Epithelial cell of prostate (primary cell): Measurements from ENCODE around the gene ZNF302.

Experiments used
- DNase-seq: peaks from one replicate; pipeline ENCODE4 v3.0.0-alpha.2; 2011; ENCODE audit warnings: low read depth, low spot score
- H3K27ac ChIP-seq: fragments of 450-650 bp; 2 replicates; pipeline ENCODE4 v1.5.1; 2017; ENCODE audit warnings: mild to moderate bottlenecking

ZNF302 gene

GRCh38 chr19:34731019-34731829 is 53.7 kb downstream of the ZNF302 start:
- DNase-seq, result no peak
- H3K27ac ChIP-seq, result no peak overlapping the region

GRCh38 chr19:34731964-34732363 is 54.5 kb downstream of the ZNF302 start:
- no peak for DNase-seq
- H3K27ac ChIP-seq, result no peak overlapping the region

DNA sequence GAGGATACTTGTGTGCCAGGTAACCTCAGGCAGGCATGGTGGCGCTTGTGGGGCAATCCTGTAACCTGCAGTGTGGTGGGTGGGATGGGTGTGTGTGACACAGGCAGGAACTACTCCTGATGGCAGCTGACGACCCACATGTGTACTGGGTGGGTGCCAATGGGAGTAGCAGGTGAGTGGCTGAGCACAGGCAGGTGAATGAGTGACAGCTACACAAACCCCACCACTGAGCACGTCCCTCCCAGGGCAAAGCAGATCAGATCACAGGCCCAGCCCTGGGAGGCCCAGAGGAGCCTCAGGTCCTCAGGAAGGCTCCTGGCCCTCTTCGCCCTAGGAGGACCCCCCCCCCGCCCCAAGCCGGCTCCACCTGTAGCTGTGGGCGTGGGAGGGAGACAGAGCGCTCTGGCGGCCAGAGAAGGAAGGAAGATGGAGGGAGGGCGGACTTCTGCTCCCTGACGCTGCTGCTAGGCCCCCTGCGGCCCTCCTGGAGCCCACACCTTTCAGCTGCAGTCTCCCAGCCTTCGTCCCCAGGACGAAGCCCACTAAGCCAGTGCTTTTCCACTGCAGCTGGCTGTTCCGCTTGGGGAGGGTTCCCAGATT is 55.2 kb downstream of the ZNF302 start:
- DNase-seq, result no peak
- no peak overlapping the region for H3K27ac ChIP-seq

- H3K27ac ChIP-seq, result peak overlapping the region; percentile 90
- DNase-seq, result no peak
These were observed 55.8 kb downstream of the ZNF302 start for GRCh38 chr19:34733266-34733745.

GRCh38 chr19:34733746-34734536 is 56.5 kb downstream of the ZNF302 start, which contains the start of gene ZNF181:
TSS of gene ZNF181 (plus strand) at chr19:34734243. CDS start at chr19:34735038, 795 bp downstream.
- DNase-seq, result peak; percentile 46
- H3K27ac ChIP-seq, result peak within 1 kb of the TSS; percentile 90

DNA sequence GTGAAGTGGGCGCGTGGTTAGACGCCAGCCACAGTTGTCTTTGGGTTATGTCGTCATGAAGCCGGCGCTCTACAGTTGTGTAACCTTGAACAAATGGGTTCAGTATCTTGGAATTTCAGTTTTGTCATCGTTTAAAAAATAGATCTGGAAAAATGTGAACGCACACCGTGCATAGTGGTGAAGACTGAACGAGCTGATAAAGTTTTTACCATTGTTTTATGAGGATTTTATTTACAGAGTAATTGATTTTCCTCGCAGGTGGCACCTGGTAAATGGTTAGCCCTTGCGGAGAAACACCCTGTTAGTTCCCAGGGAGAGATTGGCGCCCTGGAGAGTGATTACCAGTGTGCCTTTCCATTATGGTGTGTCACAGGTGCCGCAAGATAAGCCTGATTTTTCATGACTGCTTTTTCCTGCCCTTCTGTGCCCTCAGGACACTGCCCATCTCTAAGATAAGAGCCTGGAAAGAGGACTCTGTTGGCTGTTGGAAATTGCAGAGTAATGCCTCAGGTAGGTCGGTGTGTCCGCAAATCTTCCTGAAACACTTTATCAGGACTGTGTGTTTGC is 57.1 kb downstream of the ZNF302 start:
- DNase-seq, result peak; percentile 50
- peak overlapping the region; percentile 90 for H3K27ac ChIP-seq
